Measurements from ENCODE around the gene PRR20G. TPM values are rescaled to one million over a fixed set of nuclear protein-coding genes. Genes with fewer than 3 reads are reported as not detected.

Gene PRR20G
- total and polyA plus RNA-seq, 4 donors: not detected

GRCh38 chr3:127275287-127275781 lies 12.5 kb downstream of the PRR20G start:
- no peak overlapping the region for H3K27ac ChIP-seq (ENCODE audit: low read depth in 1 of 2, low read length in 2 of 2)
- H3K4me3 ChIP-seq (ENCODE audit: low read length in 2 of 2): no peak overlapping the region
- WGBS, 2 donors: 59 to 62% methylated on average over 3 of the region's 3 CpGs
- intact Hi-C loops (cut with DNase I): no loop called here
- DNase-seq (no peak), ATAC-seq (ENCODE audit: low FRiP score) (no peak)
- H3K27me3 ChIP-seq (ENCODE audit: control insufficient read depth in 1 of 2, insufficient read depth in 2 of 2, low read length in 1 of 2): peaks cover 0 to 2% of the 10 kb centered on the region in 2 donors
- H3K9me3 ChIP-seq (ENCODE audit: control insufficient read depth, low read length): peaks cover 1% of the 10 kb centered on the region
- H3K4me1 ChIP-seq (ENCODE audit: control insufficient read depth in 1 of 2, insufficient read depth in 2 of 2, low read length in 2 of 2): no peaks in the 10 kb centered on the region
- no peaks in the 10 kb centered on the region for H3K36me3 ChIP-seq (ENCODE audit: control insufficient read depth in 1 of 2, insufficient read depth in 2 of 2, low read length in 1 of 2)

- no peaks in the 10 kb centered on the region for H3K36me3 ChIP-seq (ENCODE audit: control insufficient read depth in 1 of 2, insufficient read depth in 2 of 2, low read length in 1 of 2)
- ATAC-seq (ENCODE audit: low FRiP score) (no peak), DNase-seq (no peak)
- H3K4me1 ChIP-seq (ENCODE audit: control insufficient read depth in 1 of 2, insufficient read depth in 2 of 2, low read length in 2 of 2): no peaks in the 10 kb centered on the region
- no peak overlapping the region for H3K27ac ChIP-seq (ENCODE audit: low read depth in 1 of 2, low read length in 2 of 2)
- H3K27me3 ChIP-seq (ENCODE audit: control insufficient read depth in 1 of 2, insufficient read depth in 2 of 2, low read length in 1 of 2): peaks cover 0 to 2% of the 10 kb centered on the region in 2 donors
- H3K4me3 ChIP-seq (ENCODE audit: low read length in 2 of 2): no peak overlapping the region
- intact Hi-C loops (cut with DNase I): loop anchor here in 1 of 2 donors (5.0 kb wide), 1 partner anchor 172 kb away; no protein-coding TSS in a partner anchor
- WGBS, 2 donors: 75 to 88% methylated on average over 6 of the region's 6 CpGs
- peaks cover 1% of the 10 kb centered on the region for H3K9me3 ChIP-seq (ENCODE audit: control insufficient read depth, low read length)
Observed at GRCh38 chr3:127274200-127274760, 13.6 kb downstream of the PRR20G start.

- no peak for DNase-seq
- Histone ChIP-seq H3K36me3 (ENCODE audit: control insufficient read depth in 1 of 2, insufficient read depth in 2 of 2, low read length in 1 of 2) (no peaks in the 10 kb centered on the region), H3K4me3 (ENCODE audit: low read length in 2 of 2) (no peak overlapping the region), H3K27me3 (ENCODE audit: control insufficient read depth in 1 of 2, insufficient read depth in 2 of 2, low read length in 1 of 2) (peaks cover 0 to 2% of the 10 kb centered on the region in 2 donors), H3K9me3 (ENCODE audit: control insufficient read depth, low read length) (peaks cover 6% of the 10 kb centered on the region), H3K27ac (ENCODE audit: low read depth in 1 of 2, low read length in 2 of 2) (no peak overlapping the region), H3K4me1 (ENCODE audit: control insufficient read depth in 1 of 2, insufficient read depth in 2 of 2, low read length in 2 of 2) (no peaks in the 10 kb centered on the region)
- intact Hi-C loops (cut with DNase I): loop anchor here in 1 of 2 donors (5.0 kb wide), 1 partner anchor 171 kb away; no protein-coding TSS in a partner anchor
- ATAC-seq (ENCODE audit: low FRiP score): no peak
- 57 to 69% methylated on average over 2 of the region's 2 CpGs for WGBS, 2 donors
Observed at GRCh38 chr3:127273206-127273605, 14.6 kb downstream of the PRR20G start.

GRCh38 chr3:127266186-127266585 lies 21.7 kb downstream of the PRR20G start:
- Histone ChIP-seq H3K4me3 (ENCODE audit: low read length in 2 of 2) (no peak overlapping the region), H3K27ac (ENCODE audit: low read depth in 1 of 2, low read length in 2 of 2) (no peak overlapping the region), H3K27me3 (ENCODE audit: control insufficient read depth in 1 of 2, insufficient read depth in 2 of 2, low read length in 1 of 2) (no peaks in the 10 kb centered on the region), H3K36me3 (ENCODE audit: control insufficient read depth in 1 of 2, insufficient read depth in 2 of 2, low read length in 1 of 2) (no peaks in the 10 kb centered on the region), H3K9me3 (ENCODE audit: control insufficient read depth, low read length) (peaks cover 6% of the 10 kb centered on the region), H3K4me1 (ENCODE audit: control insufficient read depth in 1 of 2, insufficient read depth in 2 of 2, low read length in 2 of 2) (no peaks in the 10 kb centered on the region)
- WGBS, 2 donors: 68 to 70% methylated on average over 9 to 10 of the region's 10 CpGs
- ATAC-seq (ENCODE audit: low FRiP score) (no peak), DNase-seq (no peak)
- intact Hi-C loops (cut with DNase I): no loop called here

- H3K9me3 ChIP-seq (ENCODE audit: control insufficient read depth, low read length): peaks cover 5% of the 10 kb centered on the region
- H3K27ac ChIP-seq (ENCODE audit: low read depth in 1 of 2, low read length in 2 of 2): no peak overlapping the region
- DNase-seq (no peak), ATAC-seq (ENCODE audit: low FRiP score) (no peak)
- H3K27me3 ChIP-seq (ENCODE audit: control insufficient read depth in 1 of 2, insufficient read depth in 2 of 2, low read length in 1 of 2): no peaks in the 10 kb centered on the region
- H3K4me1 ChIP-seq (ENCODE audit: control insufficient read depth in 1 of 2, insufficient read depth in 2 of 2, low read length in 2 of 2): no peaks in the 10 kb centered on the region
- no peak overlapping the region for H3K4me3 ChIP-seq (ENCODE audit: low read length in 2 of 2)
- intact Hi-C loops (cut with DNase I): no loop called here
- no peaks in the 10 kb centered on the region for H3K36me3 ChIP-seq (ENCODE audit: control insufficient read depth in 1 of 2, insufficient read depth in 2 of 2, low read length in 1 of 2)
- 88 to 91% methylated on average over 7 of the region's 7 CpGs for WGBS, 2 donors
Observed at GRCh38 chr3:127265581-127265981, 22.3 kb downstream of the PRR20G start.

GRCh38 chr3:127264794-127265514 lies 22.9 kb downstream of the PRR20G start:
- Histone ChIP-seq H3K36me3 (ENCODE audit: control insufficient read depth in 1 of 2, insufficient read depth in 2 of 2, low read length in 1 of 2) (no peaks in the 10 kb centered on the region), H3K27ac (ENCODE audit: low read depth in 1 of 2, low read length in 2 of 2) (no peak overlapping the region), H3K4me3 (ENCODE audit: low read length in 2 of 2) (no peak overlapping the region), H3K4me1 (ENCODE audit: control insufficient read depth in 1 of 2, insufficient read depth in 2 of 2, low read length in 2 of 2) (no peaks in the 10 kb centered on the region), H3K9me3 (ENCODE audit: control insufficient read depth, low read length) (peaks cover 5% of the 10 kb centered on the region), H3K27me3 (ENCODE audit: control insufficient read depth in 1 of 2, insufficient read depth in 2 of 2, low read length in 1 of 2) (no peaks in the 10 kb centered on the region)
- DNase-seq (no peak), ATAC-seq (ENCODE audit: low FRiP score) (no peak)
- 84 to 87% methylated on average over 11 of the region's 11 CpGs for WGBS, 2 donors
- intact Hi-C loops (cut with DNase I): no loop called here

GRCh38 chr3:127264292-127264691 lies 23.6 kb downstream of the PRR20G start:
- ATAC-seq (ENCODE audit: low FRiP score) (no peak), DNase-seq (no peak)
- Histone ChIP-seq H3K4me1 (ENCODE audit: control insufficient read depth in 1 of 2, insufficient read depth in 2 of 2, low read length in 2 of 2) (no peaks in the 10 kb centered on the region), H3K27ac (ENCODE audit: low read depth in 1 of 2, low read length in 2 of 2) (no peak overlapping the region), H3K36me3 (ENCODE audit: control insufficient read depth in 1 of 2, insufficient read depth in 2 of 2, low read length in 1 of 2) (no peaks in the 10 kb centered on the region), H3K9me3 (ENCODE audit: control insufficient read depth, low read length) (peaks cover 5% of the 10 kb centered on the region), H3K27me3 (ENCODE audit: control insufficient read depth in 1 of 2, insufficient read depth in 2 of 2, low read length in 1 of 2) (no peaks in the 10 kb centered on the region), H3K4me3 (ENCODE audit: low read length in 2 of 2) (no peak overlapping the region)
- intact Hi-C loops (cut with DNase I): no loop called here
- 43% methylated on average over 5 of the region's 5 CpGs for WGBS, 2 donors

GRCh38 chr3:127263586-127264231 lies 24.1 kb downstream of the PRR20G start:
- Histone ChIP-seq H3K27me3 (ENCODE audit: control insufficient read depth in 1 of 2, insufficient read depth in 2 of 2, low read length in 1 of 2) (no peaks in the 10 kb centered on the region), H3K36me3 (ENCODE audit: control insufficient read depth in 1 of 2, insufficient read depth in 2 of 2, low read length in 1 of 2) (no peaks in the 10 kb centered on the region), H3K9me3 (ENCODE audit: control insufficient read depth, low read length) (peaks cover 4% of the 10 kb centered on the region), H3K27ac (ENCODE audit: low read depth in 1 of 2, low read length in 2 of 2) (no peak overlapping the region), H3K4me1 (ENCODE audit: control insufficient read depth in 1 of 2, insufficient read depth in 2 of 2, low read length in 2 of 2) (no peaks in the 10 kb centered on the region), H3K4me3 (ENCODE audit: low read length in 2 of 2) (no peak overlapping the region)
- no peak for ATAC-seq (ENCODE audit: low FRiP score)
- DNase-seq: no peak
- intact Hi-C loops (cut with DNase I): no loop called here
- WGBS, 2 donors: 34 to 42% methylated on average over 9 of the region's 9 CpGs

All from aorta (tissue), 5 donors.